Stimulated activated CD8-positive, alpha-beta memory T cell treated with anti-CD3 and anti-CD28 coated beads, Interleukin-7, amount 100 ng/mL, for 1 hour (primary cell): ENCODE data around the gene C1QTNF8.

Experiments
- DNase-seq, 2 donors: peaks; one replicate each; pipeline ENCODE4 v3.0.0-alpha.2; 2020; ENCODE audit warnings: low read depth in 2 of 2

The C1QTNF8 gene

GRCh38 chr16:1045310-1045992, 50.6 kb downstream of the C1QTNF8 start:
- no peak for DNase-seq

- DNase-seq = no peak
These were observed 51.4 kb downstream of the C1QTNF8 start for GRCh38 chr16:1044460-1045309.

GRCh38 chr16:1043881-1044451, 52.1 kb downstream of the C1QTNF8 start:
- no peak for DNase-seq

- no peak for DNase-seq
These were observed 53.2 kb downstream of the C1QTNF8 start for GRCh38 chr16:1042866-1043265.

GRCh38 chr16:1042049-1042744, 53.8 kb downstream of the C1QTNF8 start:
- DNase-seq = no peak

- no peak for DNase-seq
These were observed 55.7 kb downstream of the C1QTNF8 start for GRCh38 chr16:1040346-1040745.

GRCh38 chr16:1039762-1040161, 56.3 kb downstream of the C1QTNF8 start:
- DNase-seq = no peak

- DNase-seq = no peak
These were observed 57.1 kb downstream of the C1QTNF8 start for GRCh38 chr16:1038932-1039331.
